SK-MEL-5 (cell line): ENCODE measurements around the gene TRUB2. TPM values are rescaled to one million over a fixed set of nuclear protein-coding genes. Genes with fewer than 3 reads are reported as not detected.
"Not testable (repeated sequence)": the region's sequence is repeated elsewhere in the genome, so short reads cannot be mapped to it uniquely, and the experiment has no call there.

Source experiments
- DNase-seq: peaks from one replicate; pipeline ENCODE4 v3.0.0-alpha.2; 2016; ENCODE audit warnings: low read depth, low spot score
- in situ Hi-C: cut with HindIII; loops from 2 replicates; pipeline ENCODE4 v1.10.0; 2016; ENCODE audit warnings: low sequenced_read_pairs, high pct_unique_total_duplicates, low pct_unique_long_range_greater_than_20kb
- total RNA-seq: library from RNA; depleted of rRNA; stranded (reverse); fragments of >200 nt; shearing (Covaris generic); gene quantifications from 2 replicates; pipeline ENCODE4 v1.2.3, GENCODE V29; 2014

TRUB2 gene
- total RNA-seq, 1 experiment from 2014 or later = 51.6 TPM

DNA sequence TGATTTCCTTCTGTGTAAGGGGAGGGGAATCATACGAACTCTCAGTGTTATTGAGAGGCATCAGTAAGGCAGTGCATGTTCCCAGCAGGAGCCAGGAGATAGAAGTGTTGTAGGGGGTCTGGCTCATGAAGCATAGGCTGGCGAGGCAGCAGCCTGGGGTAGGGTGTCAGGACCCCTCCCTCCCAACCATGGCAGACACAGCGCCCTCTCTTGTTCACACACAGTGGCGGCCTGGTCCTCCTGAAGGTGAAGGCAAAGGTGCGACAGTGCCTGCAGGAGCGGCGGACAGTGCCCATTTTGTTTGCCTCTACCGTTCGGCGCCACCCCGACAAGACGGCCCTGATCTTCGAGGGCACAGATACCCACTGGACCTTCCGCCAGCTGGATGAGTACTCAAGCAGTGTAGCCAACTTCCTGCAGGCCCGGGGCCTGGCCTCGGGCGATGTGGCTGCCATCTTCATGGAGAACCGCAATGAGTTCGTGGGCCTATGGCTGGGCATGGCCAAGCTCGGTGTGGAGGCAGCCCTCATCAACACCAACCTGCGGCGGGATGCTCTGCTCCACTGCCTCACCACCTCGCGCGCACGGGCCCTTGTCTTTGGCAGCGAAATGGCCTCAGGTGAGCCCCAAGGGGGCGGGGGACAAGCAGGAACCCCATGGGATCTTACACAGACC is 22.8 kb upstream of the TRUB2 start:
- DNase-seq = no peak
- in situ Hi-C loops = no loop called here

DNA sequence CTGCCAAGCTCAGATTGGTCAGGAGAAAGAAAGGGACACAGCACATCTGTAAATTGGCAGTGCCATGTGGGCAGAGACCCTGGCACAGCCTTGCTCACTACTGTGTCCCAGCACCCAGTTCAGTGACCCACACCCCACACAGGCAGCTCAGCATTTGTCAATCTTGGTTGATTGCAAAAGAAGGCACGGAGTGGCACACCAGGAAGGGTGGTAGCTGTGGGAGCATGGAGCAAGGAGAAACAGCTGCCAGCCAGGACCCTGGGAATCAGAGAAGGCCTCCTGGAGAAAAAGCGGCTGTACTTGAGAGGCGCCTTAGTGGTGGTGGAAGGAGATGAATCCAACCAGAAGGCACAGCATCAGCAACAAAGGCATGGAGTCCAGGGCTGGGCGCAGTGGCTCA is 21.6 kb upstream of the TRUB2 start:
- in situ Hi-C loops = no loop called here
- DNase-seq = no peak

DNA sequence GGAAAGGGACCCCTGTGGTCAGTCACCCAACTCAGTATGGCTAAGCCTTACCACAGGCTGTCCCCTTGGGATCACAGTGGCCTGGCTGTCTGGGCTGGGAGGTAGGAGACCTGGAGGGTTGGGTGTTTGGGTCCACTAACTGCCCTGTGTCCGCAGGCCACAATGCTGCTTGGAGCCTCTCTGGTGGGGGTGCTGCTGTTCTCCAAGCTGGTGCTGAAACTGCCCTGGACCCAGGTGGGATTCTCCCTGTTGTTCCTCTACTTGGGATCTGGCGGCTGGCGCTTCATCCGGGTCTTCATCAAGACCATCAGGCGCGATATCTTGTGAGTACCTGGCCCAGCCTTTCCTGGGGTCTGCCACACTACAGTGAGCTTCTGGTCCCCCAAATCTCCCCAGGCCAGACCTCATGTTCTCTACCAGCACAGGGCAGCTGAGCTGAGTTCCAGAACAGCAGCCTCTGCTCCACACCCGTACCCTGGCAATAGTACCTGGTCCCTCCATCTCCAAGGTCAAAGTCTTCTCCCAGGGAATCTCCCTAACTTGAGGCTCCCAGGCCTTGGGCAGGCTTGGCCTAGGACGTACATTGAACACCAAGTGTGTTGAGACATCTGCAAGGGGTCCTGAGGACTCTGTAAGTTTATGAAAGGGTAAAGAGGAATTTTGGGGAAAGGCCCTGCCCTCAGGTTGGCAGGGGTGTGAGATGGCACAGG is 20.9 kb upstream of the TRUB2 start:
- no peak for DNase-seq
- in situ Hi-C loops = no loop called here

DNA sequence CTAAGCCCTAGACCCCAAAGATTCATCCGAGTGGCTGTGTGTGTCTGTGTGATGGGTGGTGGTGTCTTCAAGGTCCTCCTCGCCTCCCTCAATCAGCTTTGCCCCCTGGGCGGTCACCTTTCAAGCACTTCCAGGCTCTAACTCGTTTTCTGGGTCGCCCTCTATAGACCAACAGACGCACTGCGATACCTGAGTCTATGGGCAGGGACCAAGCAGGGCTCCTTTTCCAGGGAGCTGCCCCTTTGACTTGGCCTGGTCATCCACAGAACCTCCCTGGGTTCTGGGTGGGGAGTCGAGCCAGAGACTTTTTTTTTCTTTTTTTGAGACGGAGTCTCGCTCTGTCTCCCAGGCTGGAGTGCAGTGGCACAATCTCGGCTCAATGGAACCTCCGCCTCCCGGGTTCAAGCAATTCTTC is 19.2 kb upstream of the TRUB2 start:
- DNase-seq = peak; percentile 84
- in situ Hi-C loops = no loop called here

- DNase-seq = peak; percentile 9
- in situ Hi-C loops = no loop called here
Observed at GRCh38 chr9:128340691-128341434, 18.6 kb upstream of the TRUB2 start.

- DNase-seq = peak; percentile 88
- in situ Hi-C loops = no loop called here
Observed at GRCh38 chr9:128339761-128340690, 17.8 kb upstream of the TRUB2 start, which contains the start of gene SLC27A4. TSS of gene SLC27A4 (plus strand) at chr9:128340527. CDS start at chr9:128343133, 2,606 bp downstream.

- DNase-seq, in situ Hi-C loops: not testable (repeated sequence)
Observed at GRCh38 chr9:128338852-128339614, 16.8 kb upstream of the TRUB2 start.

GRCh38 chr9:128337936-128338335 is 15.7 kb upstream of the TRUB2 start:
- in situ Hi-C loops = no loop called here
- no peak for DNase-seq

- DNase-seq = no peak
- in situ Hi-C loops = no loop called here
Observed at GRCh38 chr9:128335914-128336313, 13.7 kb upstream of the TRUB2 start.

DNA sequence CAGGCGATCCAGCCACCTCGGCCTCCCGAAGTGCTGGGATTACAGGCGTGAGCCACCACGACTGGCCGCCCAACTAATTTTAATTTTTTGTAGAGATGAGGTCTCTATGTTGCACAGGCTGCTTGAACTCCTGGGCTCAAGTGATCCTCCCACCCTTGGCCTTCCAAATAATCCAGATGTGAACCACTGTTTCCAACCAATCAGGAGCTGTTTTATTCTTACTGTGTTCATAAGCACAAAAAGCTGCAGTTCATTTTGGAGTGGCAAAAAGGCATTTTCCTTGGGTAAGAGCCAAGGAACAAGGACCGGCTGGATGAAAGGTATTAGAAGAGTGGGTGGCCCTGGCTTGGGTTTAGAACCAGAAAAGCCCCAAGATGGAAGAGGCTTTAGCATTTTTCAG is 12.9 kb upstream of the TRUB2 start:
- in situ Hi-C loops = no loop called here

GRCh38 chr9:128333451-128333869 is 11.2 kb upstream of the TRUB2 start:
- DNase-seq = no peak
- in situ Hi-C loops = no loop called here

More for the DNA sequence above, 12.9 kb upstream of the TRUB2 start:
- no peak for DNase-seq

DNA sequence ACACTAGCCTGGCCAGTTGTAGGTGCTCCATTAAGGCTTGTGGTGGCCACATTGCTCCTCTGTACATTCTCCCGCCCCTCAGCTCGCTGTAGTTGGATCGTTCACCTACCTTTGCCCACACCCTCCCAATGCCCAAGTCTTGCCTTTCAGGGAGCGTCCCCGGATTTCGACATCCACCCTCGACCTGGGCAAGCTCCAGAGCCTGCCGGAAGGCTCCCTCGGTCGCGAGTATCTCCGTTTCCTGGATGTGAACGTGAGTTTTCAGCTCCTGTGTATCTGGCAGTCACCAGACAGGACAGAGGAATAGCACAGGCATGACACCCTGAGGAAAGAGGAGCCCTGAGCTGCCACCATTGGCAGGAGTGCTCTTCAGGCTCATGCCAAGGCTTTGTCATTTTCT is 3.4 kb upstream of the TRUB2 start:
- in situ Hi-C loops = no loop called here
- DNase-seq = no peak

DNA sequence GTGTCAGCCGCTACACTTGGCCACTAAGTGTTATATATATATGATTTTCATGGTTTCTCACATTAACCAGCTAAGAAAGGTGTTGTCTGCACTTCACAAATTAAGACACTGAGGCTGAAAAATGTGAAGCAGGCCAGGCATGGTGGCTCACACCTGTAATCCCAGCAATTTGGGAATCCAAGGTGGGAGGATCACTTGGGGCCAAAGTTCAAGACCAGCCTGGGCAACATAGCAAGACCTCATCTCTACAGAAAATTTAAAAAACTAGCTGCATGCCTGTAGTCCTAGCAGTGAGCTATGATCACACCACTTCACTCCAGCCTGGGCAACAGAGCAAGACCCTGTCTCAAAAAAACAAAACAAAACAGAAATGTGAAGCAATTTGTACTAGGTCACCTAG is 2.2 kb upstream of the TRUB2 start:
- DNase-seq = no peak
- in situ Hi-C loops = no loop called here

DNA sequence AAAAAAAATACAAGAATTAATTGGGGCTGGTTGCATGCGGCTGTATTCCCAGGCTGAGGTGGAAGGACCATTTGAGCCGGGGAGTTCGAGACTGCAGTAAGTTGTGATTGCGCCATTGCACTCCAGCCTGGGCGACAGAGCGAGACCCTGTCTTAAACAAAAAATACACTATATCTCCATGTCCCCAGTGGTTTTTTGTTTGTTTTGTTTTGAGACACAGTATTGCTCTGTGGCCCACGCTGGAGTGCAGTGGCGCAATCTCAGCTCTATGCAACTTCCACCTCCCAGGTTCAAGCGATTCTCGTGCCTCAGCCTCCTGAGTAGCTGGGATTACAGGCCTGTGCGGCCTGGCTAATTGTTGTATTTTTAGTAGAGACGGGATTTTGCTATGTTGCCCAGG is 1.5 kb upstream of the TRUB2 start:
- DNase-seq = no peak
- in situ Hi-C loops = no loop called here

DNA sequence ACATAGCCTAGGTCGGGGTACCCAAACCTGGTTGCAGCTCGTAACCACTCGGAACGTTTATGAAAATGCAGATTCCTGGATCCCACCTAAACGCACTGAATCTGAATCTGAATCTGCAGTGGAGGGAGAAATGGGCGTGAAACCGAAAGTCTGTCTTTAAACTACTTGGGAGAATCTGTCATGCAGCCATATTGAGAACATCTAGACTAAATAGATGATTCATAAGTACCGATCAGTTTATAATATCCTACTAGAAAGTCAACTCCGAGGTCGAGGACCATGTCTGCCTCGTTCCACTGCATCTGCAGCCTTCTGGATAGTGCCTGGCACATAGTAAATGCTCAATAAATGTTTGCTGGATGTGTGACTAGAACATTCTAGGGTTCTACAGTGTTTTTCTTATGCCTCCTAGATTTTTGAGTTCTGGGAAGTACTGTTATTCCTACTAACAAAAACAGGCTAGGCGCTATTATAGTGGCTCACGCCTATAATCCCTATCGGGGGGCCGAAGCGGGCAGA is 1.0 kb upstream of the TRUB2 start:
- no peak for DNase-seq
- in situ Hi-C loops = no loop called here

GRCh38 chr9:128321879-128322403 is 306 bp downstream of the TRUB2 start:
- in situ Hi-C loops = no loop called here
- DNase-seq = no peak
